ENCODE data around the gene CFAP99.

The CFAP99 gene

DNA sequence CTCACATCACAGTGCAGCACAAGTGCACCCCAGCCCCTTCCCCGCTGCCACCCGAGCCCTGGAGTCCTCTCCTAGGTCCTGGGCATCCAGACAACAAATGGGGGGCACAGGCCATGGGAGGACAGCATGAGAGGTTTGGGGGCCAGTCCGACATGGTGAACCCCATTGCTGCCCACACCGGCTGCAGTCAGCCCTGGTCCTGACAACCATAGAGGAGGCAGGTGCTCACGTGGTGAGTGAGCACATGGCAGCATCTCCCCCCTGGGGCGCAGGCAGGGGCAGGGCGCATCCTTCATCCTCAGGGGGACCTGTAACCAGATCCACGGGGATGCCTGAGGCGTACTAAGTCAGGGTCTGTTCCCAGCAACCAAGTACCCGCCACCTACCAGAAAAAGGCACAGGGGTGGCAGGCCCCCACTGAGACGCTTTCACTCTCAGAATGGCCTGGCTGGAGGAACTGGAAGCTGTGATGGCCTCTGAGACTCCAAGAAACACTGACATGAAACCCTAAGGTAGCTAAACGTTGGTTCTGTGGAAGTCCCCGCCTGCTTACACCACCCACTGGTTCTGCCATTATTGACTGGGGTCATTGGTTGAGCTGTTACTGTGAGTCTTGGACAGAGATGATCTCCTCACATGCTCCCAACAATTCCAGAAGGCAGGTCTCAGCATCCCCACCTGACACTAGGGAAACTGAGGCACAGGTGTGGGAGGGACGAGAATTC is 6.8 kb upstream of the CFAP99 start:
- Histone ChIP-seq H3K27me3 (ENCODE audit: insufficient read depth, insufficient read length) (peaks cover 64% of the 10 kb centered on the region), H3K4me1 (ENCODE audit: insufficient read depth, insufficient read length) (peaks cover 12% of the 10 kb centered on the region), H3K9me3 (ENCODE audit: insufficient read depth, low read length) (no peaks in the 10 kb centered on the region), H3K36me3 (ENCODE audit: insufficient read depth, insufficient read length, low read length) (no peaks in the 10 kb centered on the region), H3K4me3 (ENCODE audit: insufficient read length, low read depth) (no peak overlapping the region), H3K9ac (ENCODE audit: insufficient read length, low read depth) (no peak overlapping the region)
- TF ChIP-seq YY1 (IDR thresholded peaks at IDR 0.05; ENCODE audit: insufficient read depth, insufficient read length) (no peak), ZNF274 (IDR thresholded peaks at IDR 0.05; ENCODE audit: low read depth, low read length) (no peak), SUZ12 (IDR thresholded peaks at IDR 0.05; ENCODE audit: extremely low read depth, insufficient read depth, insufficient read length) (no peak)
- no peak for DNase-seq (ENCODE audit: low read depth, low spot score)

DNA sequence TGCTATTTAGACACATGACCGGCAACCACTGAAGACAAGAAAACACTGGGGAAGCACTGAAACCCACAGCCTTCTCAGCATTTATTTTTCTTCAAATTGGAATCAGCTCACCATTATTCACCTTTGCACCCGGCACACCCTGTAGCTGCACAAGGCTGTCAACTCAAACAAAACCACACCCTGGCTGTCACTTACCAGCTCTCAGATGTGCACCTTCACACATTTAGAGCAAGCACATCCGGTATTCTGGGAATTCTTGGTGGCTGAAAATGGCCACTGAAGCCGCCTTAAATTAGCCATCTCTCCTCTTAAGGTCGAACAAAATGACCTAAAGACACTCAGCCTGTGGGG is 6.2 kb upstream of the CFAP99 start:
- H3K9me3 ChIP-seq (ENCODE audit: insufficient read depth, low read length), result no peaks in the 10 kb centered on the region
- peaks cover 12% of the 10 kb centered on the region for H3K4me1 ChIP-seq (ENCODE audit: insufficient read depth, insufficient read length)
- peak overlapping the region; percentile 19 for H3K4me3 ChIP-seq (ENCODE audit: insufficient read length, low read depth)
- no peaks in the 10 kb centered on the region for H3K36me3 ChIP-seq (ENCODE audit: insufficient read depth, insufficient read length, low read length)
- peak overlapping the region; percentile 52 for H3K9ac ChIP-seq (ENCODE audit: insufficient read length, low read depth)
- TF ChIP-seq SUZ12 (IDR thresholded peaks at IDR 0.05; ENCODE audit: extremely low read depth, insufficient read depth, insufficient read length) (no peak), ZNF274 (IDR thresholded peaks at IDR 0.05; ENCODE audit: low read depth, low read length) (no peak), YY1 (IDR thresholded peaks at IDR 0.05; ENCODE audit: insufficient read depth, insufficient read length) (no peak)
- peaks cover 69% of the 10 kb centered on the region for H3K27me3 ChIP-seq (ENCODE audit: insufficient read depth, insufficient read length)
- no peak for DNase-seq (ENCODE audit: low read depth, low spot score)

DNA sequence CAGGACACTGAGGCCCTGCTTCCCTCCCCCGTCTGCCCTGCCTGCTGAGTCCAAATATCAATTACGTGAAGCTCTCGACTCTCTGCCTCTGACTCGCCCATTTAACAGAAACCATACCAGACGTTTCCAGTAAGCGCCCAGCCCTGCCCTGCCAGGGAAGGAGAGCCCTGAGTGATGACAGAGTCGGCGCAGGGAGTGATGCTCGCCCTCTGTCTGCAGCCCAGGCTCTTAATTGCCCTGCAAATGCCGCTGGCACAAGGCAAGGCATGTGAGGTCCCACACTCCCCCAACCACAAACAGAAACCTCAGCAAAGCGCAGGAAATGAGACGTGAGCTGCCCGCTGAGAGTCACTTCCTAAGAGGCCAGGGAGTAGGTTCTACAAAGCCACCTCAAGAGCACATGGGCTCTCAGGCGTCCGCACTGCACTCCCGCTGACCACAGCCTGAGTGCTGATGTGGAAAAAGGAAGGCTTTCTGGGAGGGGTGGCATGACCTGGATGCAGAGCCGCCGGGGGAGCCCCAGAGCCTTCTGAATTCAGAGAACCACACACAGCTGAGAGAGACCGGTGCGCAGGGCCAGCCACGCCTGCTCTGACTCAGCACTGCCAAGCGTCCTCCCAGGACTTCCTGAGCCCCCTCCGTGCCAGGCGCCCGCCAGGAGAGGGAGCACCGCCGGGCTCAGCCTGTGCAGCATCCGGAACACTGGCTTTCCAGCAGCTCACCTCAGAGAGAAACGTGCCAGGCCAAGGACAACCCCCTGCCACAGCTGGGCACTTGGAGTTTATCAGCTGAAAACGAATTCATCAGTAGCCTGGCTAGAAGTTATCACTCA is 5.7 kb upstream of the CFAP99 start:
- no peaks in the 10 kb centered on the region for H3K9me3 ChIP-seq (ENCODE audit: insufficient read depth, low read length)
- peak overlapping the region; percentile 19 for H3K4me3 ChIP-seq (ENCODE audit: insufficient read length, low read depth)
- H3K27me3 ChIP-seq (ENCODE audit: insufficient read depth, insufficient read length), result peaks cover 70% of the 10 kb centered on the region
- peak; percentile 62 for DNase-seq (ENCODE audit: low read depth, low spot score)
- H3K9ac ChIP-seq (ENCODE audit: insufficient read length, low read depth), result peak overlapping the region; percentile 52
- no peaks in the 10 kb centered on the region for H3K36me3 ChIP-seq (ENCODE audit: insufficient read depth, insufficient read length, low read length)
- TF ChIP-seq ZNF274 (IDR thresholded peaks at IDR 0.05; ENCODE audit: low read depth, low read length) (no peak), SUZ12 (IDR thresholded peaks at IDR 0.05; ENCODE audit: extremely low read depth, insufficient read depth, insufficient read length) (no peak), YY1 (IDR thresholded peaks at IDR 0.05; ENCODE audit: insufficient read depth, insufficient read length) (no peak)
- H3K4me1 ChIP-seq (ENCODE audit: insufficient read depth, insufficient read length), result peaks cover 12% of the 10 kb centered on the region

DNA sequence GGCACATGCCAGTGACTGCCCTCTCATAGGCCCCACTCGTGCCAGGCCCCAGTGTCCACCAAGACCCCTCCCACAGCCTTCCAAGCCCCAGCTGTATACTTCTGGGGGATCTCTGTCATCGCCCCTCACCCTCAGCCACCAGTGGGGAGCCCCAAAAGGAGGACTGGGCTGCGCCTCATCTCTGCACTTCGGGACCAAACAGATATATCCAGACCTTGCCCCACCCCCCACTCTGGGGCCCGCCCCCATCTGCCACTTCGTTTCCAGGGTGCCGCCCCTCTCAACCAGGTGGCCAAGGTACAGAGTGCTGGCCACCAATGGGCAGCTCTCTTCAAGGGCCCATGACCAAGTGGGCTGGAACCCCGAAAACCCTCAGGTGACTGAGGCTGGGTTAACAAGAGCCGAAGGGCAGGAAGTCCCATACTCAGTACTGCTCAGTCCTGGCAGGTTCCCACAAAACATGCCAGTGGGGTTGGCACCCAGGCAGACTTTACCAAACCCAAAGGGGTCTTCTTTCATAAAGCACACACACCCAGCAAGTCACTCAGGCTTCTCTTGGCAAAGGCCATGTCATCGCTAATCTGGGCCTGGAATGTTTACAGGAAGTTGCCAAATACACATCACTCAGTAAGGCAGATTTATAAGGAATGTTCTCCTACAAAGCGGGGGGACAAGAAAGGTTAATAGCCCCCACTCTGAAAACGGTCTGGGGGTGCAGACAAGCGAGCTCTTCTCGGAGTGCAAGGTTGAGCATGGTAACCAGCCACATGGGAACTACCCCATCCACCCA is 4.7 kb upstream of the CFAP99 start:
- H3K9ac ChIP-seq (ENCODE audit: insufficient read length, low read depth), result peak overlapping the region; percentile 34
- TF ChIP-seq YY1 (IDR thresholded peaks at IDR 0.05; ENCODE audit: insufficient read depth, insufficient read length), result no peak
- DNase-seq (ENCODE audit: low read depth, low spot score), result no peak
- no peak overlapping the region for H3K4me3 ChIP-seq (ENCODE audit: insufficient read length, low read depth)
- no peaks in the 10 kb centered on the region for H3K9me3 ChIP-seq (ENCODE audit: insufficient read depth, low read length)
- H3K27me3 ChIP-seq (ENCODE audit: insufficient read depth, insufficient read length), result peaks cover 72% of the 10 kb centered on the region
- H3K36me3 ChIP-seq (ENCODE audit: insufficient read depth, insufficient read length, low read length), result no peaks in the 10 kb centered on the region
- peaks cover 12% of the 10 kb centered on the region for H3K4me1 ChIP-seq (ENCODE audit: insufficient read depth, insufficient read length)

DNA sequence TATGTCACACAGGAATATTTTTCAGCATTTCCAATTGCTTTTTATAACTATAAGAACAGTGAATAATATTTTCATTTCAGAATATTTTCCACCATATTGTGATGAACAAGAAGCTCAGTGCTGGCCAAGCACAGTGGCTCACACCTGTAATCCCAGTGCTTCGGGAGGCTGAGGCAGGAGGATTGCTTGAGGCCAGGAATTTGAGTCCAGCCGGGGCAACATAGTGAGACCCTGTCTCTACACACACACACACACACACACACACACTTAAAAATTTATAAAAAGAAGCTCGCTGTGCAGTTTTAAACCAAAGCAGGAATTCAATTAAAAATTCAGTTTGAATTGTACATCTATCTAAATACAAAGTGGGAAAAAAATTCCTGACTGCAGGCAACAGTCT is 3.5 kb upstream of the CFAP99 start:
- no peak overlapping the region for H3K4me3 ChIP-seq (ENCODE audit: insufficient read length, low read depth)
- peaks cover 12% of the 10 kb centered on the region for H3K4me1 ChIP-seq (ENCODE audit: insufficient read depth, insufficient read length)
- no peak overlapping the region for H3K9ac ChIP-seq (ENCODE audit: insufficient read length, low read depth)
- no peak for DNase-seq (ENCODE audit: low read depth, low spot score)
- no peaks in the 10 kb centered on the region for H3K36me3 ChIP-seq (ENCODE audit: insufficient read depth, insufficient read length, low read length)
- H3K27me3 ChIP-seq (ENCODE audit: insufficient read depth, insufficient read length), result peaks cover 84% of the 10 kb centered on the region
- H3K9me3 ChIP-seq (ENCODE audit: insufficient read depth, low read length), result no peaks in the 10 kb centered on the region
- TF ChIP-seq SUZ12 (IDR thresholded peaks at IDR 0.05; ENCODE audit: extremely low read depth, insufficient read depth, insufficient read length), result no peak
- TF ChIP-seq YY1 (IDR thresholded peaks at IDR 0.05; ENCODE audit: insufficient read depth, insufficient read length), result no peak
- no peak for TF ChIP-seq ZNF274 (IDR thresholded peaks at IDR 0.05; ENCODE audit: low read depth, low read length)

DNA sequence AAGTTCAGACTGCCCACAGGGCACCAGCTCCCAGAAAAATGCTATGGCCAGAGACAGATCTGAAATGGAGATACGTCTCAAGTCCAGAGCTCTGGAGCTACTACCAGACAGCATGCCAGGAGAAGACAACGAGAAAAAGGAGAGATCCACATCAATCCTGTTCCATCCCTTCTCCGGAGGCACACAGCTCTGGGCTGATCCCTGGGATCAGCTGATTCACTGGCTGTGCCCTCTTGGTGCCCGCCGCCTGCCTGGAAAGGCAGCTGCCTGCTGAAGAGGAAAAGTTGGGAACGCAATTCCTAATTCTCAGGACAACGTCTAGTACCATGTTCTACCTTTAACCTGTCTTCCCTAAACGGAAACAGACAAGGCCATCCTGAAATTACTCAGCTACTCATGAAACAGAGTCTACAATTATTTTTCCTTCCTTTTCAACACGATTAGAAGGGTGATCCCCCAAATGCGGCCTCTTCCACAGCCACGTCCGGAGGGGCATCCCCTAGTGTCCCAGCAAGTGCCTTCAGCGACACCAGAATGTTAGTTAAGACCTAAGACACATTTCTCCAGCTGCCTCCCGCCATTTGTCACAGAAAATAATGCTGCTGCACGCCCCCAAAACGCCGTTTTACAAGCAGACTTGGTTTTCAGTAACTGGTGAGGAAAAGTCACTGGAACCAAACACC is 2.7 kb upstream of the CFAP99 start:
- no peak for TF ChIP-seq SUZ12 (IDR thresholded peaks at IDR 0.05; ENCODE audit: extremely low read depth, insufficient read depth, insufficient read length)
- TF ChIP-seq YY1 (IDR thresholded peaks at IDR 0.05; ENCODE audit: insufficient read depth, insufficient read length), result no peak
- TF ChIP-seq ZNF274 (IDR thresholded peaks at IDR 0.05; ENCODE audit: low read depth, low read length), result no peak
- peaks cover 12% of the 10 kb centered on the region for H3K4me1 ChIP-seq (ENCODE audit: insufficient read depth, insufficient read length)
- DNase-seq (ENCODE audit: low read depth, low spot score), result no peak
- H3K9ac ChIP-seq (ENCODE audit: insufficient read length, low read depth), result no peak overlapping the region
- H3K36me3 ChIP-seq (ENCODE audit: insufficient read depth, insufficient read length, low read length), result no peaks in the 10 kb centered on the region
- no peaks in the 10 kb centered on the region for H3K9me3 ChIP-seq (ENCODE audit: insufficient read depth, low read length)
- H3K27me3 ChIP-seq (ENCODE audit: insufficient read depth, insufficient read length), result peaks cover 90% of the 10 kb centered on the region
- H3K4me3 ChIP-seq (ENCODE audit: insufficient read length, low read depth), result peak overlapping the region; percentile 49

Measured in NT2/D1 (cell line).